ENCODE results near the gene GRPEL1.

GRCh38 chr4:7108660-7109059 is 40.8 kb upstream of the GRPEL1 start:
- TF ChIP-seq POLR2A (IDR thresholded peaks at IDR 0.05) (no peak), CTCF (IDR thresholded peaks at IDR 0.05) (no peak)

Data from lower leg skin (tissue), 3 donors.